Kidney tubule cell (primary cell): ENCODE results near the gene RNF114.
"Not testable (repeated sequence)": the region's sequence is repeated elsewhere in the genome, so short reads cannot be mapped to it uniquely, and the experiment has no call there.

Source experiments
- DNase-seq: peaks from one replicate; pipeline ENCODE4 v3.0.0-alpha.2; 2018; ENCODE audit warnings: low spot score

RNF114 gene

DNA sequence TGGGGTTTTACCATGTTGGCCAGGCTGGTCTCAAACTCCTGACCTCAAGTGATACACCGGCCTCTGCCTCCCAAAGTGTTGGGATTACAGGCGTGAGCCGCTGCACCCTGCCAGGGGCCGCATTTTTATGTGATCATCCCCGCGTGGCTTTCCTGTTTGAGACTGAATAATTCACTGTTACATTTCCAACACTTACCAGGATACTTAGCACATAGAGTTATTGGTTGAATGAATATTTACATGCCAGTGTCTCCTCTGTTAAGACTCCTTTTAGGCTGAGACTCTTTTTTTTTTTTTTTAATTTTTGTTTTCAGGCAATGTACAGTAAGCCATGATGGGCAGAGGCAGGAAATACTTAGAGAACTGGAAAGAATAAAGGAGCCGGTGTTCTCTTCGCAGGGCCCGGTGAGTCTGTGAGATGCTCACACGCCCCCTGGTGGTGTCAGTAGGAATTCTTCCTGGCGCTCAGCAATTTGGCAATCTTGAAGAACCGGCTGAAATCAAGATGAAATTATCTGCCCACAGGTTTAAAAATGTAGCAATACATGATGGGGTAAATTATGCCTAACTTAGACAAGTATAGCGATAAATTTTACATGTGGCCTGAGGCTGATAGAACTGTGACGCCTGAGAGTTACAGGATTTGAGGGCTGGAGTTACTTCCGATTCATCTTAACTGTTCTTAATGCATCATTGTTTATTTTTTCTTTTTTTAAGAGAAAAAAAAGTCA is 7.6 kb upstream of the RNF114 start:
- DNase-seq, result peak; percentile 84

DNA sequence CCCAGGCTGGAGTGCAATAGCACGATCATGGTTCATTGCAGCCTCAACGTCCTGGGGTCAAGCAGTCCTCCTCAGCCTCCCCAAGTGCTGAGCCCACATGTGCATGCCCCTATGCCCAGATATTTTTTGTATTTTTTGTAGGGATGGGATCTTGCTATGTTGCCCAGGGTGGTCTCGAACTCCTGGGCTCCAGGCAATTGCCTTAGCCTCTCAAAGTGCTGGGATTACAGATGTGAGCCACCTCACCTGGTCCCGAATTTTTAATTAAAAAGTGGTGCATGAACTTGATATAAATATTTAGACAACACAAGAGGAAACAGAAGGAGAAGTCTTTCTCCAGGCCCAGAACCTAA is 7.1 kb upstream of the RNF114 start:
- DNase-seq, result no peak

DNA sequence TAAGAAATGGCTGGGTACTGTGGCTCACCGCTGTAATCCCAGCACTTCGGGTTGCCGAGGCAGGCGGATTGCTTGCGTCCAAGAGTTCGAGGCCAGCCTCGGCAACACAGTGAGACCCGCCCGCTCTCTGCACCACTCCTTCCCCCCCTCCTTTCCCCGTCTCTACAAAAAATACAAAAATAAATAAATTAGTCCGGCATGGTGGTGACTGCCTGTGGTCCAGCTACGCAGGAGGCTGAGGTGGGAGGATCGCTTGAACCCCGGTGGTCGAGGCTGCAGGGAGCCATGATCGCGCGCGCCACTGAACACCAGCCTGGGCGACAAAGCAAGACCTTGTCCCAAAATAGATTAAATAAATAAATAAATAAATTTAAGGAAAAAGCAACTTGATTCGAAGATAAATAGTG is 448 bp upstream of the RNF114 start:
- DNase-seq, result no peak

DNA sequence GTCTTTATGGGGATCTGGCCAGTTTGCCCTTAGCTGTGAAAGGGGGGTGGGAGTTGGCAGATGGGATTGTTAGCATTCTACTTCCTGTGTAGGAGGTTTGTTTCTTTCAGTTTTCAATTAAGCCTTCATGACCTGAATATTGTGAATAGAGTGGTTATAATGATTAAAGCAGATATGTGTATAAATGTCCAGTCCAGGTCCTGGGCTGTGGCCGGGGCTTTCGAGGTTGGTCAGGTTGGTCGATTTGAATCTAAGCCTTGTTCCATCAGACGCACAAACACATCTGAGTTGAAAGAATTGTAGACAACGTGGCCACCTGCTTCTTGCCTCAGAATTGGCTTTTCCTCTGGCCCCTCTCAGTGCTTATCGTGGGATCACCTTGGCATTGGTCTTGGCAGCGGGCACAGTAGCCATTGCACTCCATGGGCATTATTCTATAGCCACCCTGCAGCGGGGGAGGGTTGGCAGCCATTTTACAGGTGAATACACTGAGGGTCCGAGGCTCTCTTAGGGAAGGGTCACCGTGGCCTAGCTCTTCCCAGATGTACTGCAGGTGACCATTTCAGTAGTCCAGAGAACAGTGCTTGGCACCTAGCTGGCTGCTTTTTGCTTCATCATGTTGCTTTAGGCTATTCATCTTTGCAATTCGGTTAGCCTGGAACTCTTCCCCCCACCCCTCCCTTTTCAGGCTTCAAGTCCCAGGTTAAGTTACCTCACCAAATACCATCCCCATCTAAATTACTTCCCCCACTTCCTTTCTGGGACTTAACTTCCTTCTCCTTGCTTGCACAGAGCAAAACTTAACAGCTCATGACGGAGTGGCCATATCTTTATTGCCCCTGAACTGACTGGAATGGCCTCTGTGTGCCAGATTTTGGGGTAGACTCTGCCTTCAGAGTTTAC is 1.1 kb downstream of the RNF114 start:
- peak; percentile 83 for DNase-seq

DNA sequence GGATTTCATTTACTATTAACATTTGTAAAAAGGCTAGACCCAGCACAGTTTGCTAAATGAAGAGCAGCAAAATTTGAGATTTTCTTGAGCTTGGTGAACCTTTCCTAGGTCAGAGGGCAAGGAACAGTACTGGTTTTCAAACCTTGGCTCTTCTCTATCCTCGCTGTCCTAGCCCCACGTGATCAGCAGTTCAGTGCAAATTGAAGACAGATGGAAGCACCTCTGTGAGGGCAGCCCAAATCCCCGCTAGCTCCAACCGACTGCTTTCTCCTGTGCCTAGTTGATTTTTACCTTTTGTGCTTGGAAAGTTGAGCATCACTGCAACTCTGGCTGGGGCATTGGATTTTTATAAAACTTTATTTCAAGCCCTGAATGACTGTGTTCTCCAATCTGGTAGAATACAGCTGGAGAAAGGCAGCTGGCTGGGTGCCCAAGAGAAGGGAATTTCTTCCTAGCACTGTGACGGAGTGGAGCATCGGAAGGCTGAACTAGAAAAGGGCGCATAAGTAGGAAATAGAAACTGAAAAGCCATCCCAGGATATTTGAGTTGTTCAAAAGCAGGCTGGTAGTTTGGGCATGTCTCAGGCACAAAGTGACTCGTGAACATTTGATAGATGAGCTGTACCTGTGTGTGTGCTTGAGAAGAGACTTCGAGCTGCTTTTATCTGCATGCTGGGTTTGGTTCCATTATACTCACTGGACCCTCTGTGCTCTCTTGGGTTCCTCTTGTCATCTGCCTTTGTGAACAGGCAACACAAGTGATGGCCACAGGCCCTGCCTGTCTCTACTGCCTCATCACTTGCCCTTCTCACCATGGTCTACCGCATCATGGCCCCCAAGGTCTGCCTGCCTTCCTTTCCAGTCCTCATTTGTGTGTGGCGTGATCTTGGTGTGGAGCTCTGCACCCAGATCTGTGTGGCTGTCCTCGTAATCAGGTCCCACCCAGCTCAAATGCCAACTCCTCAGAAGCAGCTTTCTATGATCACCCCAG is 2.3 kb downstream of the RNF114 start:
- peak; percentile 66 for DNase-seq

DNA sequence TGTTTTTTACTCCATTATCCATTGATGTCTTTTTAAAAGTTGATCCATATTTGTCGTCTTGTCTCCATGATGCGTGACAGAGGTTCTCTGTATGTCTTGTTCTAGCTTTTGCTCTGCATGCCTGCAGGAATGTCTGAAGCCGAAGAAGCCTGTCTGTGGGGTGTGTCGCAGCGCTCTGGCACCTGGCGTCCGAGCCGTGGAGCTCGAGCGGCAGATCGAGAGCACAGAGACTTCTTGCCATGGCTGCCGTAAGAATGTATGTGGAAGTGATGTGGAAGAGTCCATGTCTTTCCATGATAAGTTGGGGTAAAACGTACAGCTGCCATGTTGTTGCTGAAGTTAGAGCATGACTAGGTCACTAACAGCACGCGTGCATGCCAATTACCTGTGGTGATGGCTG is 5.3 kb downstream of the RNF114 start:
- no peak for DNase-seq

DNA sequence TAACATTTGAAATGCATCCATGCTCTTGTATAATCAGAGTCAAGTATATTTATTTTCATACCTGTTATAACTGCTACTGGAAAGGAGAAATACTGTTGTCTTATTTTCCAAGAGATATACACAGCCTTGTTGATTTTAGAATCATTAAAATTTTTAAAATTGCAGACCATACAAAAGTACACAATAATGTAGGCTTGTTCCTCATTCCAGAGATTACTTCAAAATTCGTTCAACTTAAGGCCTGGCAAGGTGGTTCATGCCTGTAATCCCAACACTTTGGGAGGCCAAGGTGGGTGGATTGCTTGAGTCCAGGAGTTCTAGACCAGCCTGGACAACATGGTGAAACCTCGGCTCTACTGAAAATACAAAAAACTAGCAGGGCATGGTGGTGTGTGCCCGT is 6.1 kb downstream of the RNF114 start:
- DNase-seq, result no peak

DNA sequence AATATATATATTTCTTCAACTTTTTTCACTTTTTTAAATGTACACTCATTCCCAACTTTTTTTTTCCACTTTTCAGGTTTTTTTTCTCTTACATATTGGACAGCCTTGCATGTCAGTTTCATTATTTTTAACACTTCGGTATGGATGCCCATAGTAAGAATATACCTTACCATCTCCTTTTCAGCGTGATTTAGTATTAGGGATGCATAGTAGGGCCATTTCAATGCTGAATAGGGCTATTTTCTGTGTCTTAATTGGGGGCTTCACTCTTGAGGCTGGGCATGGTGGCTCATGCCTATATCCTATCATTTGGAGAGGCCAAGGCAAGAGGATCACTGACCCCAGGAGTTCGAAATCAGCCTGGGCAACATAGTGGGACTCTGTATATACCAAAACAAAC is 6.7 kb downstream of the RNF114 start:
- no peak for DNase-seq

DNA sequence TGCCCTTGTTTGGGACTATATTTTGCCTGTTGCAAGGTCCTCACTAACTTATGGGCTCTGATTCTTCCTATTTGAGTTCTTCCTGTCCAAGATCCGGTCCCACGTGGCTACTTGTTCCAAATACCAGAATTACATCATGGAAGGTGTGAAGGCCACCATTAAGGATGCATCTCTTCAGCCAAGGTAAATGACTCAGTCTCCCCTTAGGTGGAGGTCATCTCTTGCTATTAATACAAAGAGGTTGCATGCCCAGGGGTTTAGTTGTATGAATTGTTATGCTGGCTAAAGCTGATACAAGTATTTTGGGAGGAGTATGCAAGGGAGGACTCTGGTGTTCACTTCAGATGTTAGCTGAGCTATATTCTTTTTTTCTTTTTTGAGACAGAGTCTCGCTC is 9.1 kb downstream of the RNF114 start:
- DNase-seq, result no peak

DNA sequence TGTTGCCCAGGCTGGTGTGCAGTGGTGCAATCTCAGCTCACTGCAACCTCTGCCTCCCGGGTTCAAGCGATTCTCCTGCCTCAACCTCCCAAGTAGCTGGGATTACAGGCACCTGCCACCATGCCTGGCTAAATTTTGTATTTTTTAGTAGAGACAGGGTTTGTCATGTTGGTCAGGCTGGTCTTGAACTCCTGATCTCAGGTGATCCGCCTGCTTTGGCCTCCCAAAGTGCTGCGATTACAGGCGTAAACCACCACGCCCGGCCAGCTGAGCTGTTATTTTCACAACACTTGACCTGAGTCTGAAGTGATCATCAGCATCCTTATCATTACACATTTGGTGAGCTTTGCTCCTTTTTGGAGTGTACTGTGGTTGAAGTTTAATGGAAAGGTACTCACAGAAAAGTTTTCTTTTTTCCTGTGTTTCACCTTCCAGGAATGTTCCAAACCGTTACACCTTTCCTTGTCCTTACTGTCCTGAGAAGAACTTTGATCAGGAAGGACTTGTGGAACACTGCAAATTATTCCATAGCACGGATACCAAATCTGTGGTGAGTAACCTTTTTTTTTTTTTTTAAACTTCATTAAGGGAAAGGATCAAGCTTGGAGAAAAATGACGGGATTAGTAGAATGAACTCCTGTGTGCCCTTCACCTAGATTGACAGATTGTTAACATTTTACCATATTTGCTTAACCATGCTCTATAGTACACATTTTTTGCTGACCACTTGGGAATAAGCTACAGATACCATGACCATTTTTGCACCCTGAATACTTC is 9.7 kb downstream of the RNF114 start:
- DNase-seq, result no peak

DNA sequence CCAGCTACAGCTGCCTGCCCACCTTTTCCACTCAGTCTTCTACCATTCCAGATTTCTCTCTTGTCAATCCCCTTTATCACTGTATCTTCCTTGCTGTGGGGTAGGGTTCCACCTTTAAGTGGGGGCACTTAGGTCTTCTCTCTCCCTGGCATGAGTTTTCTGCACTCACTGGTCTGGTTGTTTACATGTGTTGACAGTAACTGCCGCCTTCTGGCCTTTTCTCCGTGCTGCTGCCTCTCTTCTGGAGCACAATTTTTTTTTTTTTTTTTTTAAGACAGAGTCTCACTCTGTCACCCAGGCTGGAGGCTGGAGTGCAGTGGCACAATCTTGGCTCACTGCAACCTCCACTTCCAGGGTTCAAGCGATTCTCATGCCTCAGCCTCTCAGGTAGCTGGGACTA is 12.0 kb downstream of the RNF114 start:
- no peak for DNase-seq

DNA sequence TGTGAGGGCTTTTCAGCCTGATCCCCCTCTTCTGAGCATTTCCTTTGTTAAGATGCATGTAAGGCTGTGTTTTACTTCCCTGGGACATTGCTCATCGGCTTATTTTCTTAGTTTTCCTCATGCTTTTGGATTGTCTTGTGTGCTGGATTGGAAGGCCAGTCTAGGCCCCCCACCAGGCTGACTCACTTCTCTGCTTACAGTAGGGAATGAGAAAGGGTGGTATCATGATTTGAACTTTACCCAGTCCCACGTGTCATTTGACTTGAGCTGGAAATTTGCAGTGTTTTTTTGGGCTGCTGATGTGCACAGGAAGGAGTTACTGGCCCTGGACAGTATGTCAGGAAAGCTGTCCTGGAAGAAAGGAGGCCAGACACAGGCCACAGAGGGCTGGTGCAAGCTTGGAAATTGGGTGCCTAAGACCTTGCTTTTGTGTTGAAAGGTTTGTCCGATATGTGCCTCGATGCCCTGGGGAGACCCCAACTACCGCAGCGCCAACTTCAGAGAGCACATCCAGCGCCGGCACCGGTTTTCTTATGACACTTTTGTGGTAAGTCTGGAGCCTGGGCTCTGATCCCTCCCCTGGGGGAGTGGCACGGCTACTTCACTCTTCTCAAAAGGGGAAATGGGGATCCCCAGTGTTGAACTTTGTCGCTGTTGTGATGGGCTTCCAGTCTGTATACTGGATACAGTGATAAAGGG is 12.8 kb downstream of the RNF114 start:
- DNase-seq, result peak; percentile 92

DNA sequence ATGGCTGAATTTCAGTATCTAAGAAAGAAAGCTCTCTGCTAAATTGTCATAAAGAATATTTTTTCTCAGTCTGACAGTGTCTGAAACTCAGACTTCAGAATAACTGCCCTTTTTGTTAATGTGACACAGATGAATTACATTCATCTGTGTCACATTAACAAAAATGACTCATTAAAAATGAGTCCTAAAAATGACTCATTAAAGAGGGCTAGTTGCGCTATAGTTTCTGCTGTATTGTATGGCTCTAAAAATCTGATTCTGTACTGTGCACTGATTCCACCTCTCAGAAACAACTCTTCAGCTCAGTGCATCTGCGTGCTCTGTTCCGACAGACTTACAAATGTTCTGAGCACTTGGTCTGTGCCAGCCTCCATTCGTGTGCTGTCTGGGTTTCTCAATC is 15.0 kb downstream of the RNF114 start:
- peak; percentile 56 for DNase-seq

DNA sequence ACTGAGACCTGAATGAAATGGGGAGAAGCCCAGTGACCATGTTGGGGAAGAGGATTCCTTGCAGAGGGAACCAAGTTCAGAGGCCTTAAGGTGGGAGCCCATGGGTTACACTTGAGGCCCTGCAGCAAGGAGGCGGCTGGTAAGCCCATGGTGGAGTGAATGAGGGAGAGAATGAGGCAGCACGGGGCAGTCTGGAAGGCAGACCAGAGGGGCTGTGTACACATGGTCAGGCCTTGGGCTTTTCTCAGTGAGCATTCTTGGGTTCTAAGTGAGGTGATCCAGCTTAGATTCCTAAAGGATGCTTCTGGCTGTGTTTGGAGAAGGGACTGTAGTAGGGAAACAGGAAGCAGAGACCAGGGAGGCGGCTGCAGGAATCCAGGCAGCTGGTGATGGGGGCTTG is 19.0 kb downstream of the RNF114 start:
- DNase-seq, result no peak

DNA sequence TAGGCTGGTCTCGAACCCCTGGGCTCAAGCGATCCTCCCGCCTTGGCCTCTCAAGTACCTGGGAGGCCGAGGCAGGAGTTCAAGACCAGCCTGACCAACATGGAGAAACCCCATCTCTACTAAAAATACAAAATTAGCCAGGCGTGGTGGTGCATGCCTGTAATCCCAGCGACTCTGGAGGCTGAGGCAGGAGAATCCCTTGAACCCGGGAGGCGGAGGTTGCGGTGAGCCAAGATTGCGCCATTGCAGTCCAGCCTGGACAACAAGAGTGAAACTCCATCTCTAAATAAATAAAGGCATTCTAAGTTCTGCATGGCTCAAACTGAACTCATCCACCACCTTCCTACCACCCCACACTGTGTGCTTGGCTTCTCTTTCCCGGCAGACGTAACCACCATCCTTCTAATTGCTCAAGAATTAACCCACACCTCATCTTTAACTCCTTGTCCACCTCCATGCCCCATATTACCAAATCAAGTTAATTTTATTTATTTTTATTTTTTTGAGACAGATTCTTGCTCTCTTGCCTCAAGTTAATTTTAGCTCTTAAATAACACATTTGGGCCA is 19.7 kb downstream of the RNF114 start:
- DNase-seq, result not testable (repeated sequence)

DNA sequence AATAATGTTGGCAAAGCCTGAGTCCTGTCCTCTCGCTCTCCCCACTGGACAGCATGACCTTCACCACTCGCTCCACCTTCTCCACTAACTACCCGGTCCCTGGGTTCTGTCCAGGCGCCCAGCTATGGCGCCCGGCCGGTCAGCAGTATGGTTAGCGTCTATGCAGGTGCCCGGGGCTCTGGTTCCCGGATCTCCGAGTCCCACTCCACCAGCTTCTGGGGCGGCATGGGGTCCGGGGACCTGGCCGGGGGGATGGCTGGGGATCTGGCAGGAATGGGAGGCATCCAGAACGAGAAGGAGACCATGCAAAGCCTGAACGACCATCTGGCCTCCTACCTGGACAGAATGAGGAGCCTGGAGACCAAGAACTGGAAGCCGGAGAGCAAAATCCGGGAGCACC is 20.5 kb downstream of the RNF114 start:
- DNase-seq, result no peak

DNA sequence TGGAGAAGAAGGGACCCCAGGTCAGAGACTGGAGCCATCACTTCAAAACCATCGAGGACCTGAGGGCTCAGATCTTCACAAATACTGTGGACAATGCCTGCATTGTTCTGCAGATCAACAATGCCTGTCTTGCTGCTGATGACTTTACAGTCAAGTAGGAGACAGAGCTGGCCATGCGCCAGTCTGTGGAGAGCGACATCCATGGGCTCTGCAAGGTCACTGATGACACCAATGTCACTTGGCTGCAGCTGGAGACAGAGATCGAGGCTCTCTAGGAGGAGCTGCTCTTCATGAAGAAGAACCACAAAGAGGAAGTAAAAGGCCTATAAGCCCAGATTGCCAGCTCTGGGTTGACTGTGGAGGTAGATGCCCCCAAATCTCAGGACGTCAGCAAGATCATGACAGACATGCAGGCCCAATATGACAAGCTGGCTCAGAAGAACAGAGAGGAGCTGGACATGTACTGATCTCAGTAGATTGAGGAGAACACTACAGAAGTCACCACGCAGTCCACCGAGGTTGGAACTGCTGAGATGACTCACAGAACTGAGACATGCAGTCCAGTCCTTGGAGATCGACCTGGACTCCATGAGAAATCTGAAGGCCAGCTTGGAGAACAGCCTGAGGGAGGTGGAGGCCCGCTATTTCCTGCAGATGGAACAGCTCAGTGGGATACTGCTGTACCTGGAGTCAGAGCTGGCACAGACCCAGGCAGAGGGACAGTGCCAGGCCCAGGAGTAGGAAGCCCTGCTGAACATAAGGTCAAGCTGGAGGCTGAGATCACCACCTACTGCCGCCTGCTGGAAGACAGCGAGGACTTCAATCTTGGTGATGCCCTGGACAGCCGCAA is 21.1 kb downstream of the RNF114 start:
- DNase-seq, result not testable (repeated sequence)

DNA sequence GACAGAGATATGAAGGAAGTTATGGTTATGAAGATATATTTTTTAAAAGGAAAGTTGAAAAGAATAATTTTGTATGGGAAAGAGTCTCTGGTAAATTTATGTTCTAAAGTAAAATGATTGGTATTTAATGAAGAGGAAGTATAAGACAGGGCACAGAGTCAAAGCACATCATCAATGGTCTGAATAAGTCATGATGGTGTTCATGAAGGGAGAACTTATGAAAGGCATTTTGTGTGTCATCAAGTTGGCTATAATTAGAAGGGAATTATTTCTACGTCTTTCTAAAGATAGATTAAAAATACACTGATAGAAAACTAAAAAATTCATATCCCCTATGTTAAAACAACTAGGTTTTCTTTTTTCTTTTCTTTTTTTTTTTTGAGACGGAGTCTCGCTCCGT is 25.2 kb downstream of the RNF114 start:
- DNase-seq, result no peak

DNA sequence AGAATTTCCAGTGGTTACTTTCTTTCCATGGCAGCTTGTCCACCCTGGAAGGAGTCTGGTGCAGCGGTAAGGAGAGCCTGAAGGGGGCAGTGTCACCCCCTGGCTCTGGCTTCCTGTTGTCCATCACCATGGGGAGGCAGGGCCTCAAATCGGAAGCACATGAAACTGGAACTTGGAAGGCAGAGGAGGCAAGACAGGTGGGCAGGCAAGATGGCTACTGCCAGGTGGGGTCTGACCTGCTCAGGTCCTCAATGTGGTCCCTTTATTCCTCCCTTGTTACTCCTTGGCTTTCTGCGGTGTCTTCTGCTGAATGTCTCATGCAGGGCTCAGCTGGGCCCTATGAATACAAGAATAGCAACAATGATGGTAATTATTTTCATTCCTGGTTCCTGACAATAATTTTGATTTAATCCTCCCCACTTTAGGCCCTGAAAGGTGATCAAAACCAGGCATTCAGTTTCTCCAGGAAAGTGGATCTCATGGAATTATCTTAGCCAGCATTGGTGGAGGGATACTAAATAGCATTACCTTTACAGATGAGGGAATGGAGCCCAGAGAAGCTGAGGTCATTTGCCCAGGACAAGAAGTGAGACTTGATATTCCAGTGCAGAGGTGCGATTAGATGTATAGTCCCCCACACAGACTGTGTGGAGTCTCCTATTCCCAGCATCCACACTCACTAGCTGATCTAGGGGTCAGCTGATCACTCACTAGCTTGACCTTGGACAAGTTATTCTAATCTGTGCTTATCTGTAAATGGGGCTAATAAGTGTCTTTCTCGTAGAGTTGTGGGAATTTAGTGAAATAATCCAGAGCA is 29.0 kb downstream of the RNF114 start:
- peak; percentile 55 for DNase-seq
